Motor neuron (in vitro differentiated cells): ENCODE data around the gene DCTN3. TPM values are rescaled to one million over a fixed set of nuclear protein-coding genes. Genes with fewer than 3 reads are reported as not detected.

ENCODE experiments used
- ATAC-seq, 8 experiments: fragments of 200-7000 bp; cut with Tn5 transposase; replicated peaks in 6 of 8; 2 replicates each; pipeline ENCODE4 v1.8.0; 2021; ENCODE audit warnings: mild to moderate bottlenecking in 8 of 8, moderate library complexity in 8 of 8
- H3K27ac ChIP-seq, 2 donors: fragments of 250-450 bp; sonication (Bioruptor Pico); 2 replicates each; pipeline ENCODE4 v1.9.0; 2021; ENCODE audit warnings: antibody characterized with exemption in 2 of 2, mild to moderate bottlenecking in 2 of 2, moderate library complexity in 1 of 2
- H3K4me1 ChIP-seq, 2 donors: fragments of 250-450 bp; sonication (Bioruptor Pico); replicated peaks in 1 of 2; 2 replicates each; pipeline ENCODE4 v1.6.1; 2021; ENCODE audit warnings: antibody characterized with exemption in 2 of 2, mild to moderate bottlenecking in 2 of 2, moderate library complexity in 1 of 2
- H3K4me3 ChIP-seq, 5 donors: fragments of 250-450 bp; sonication (Bioruptor Pico); 2 replicates each; pipeline ENCODE4 v1.9.0; 2021; ENCODE audit warnings: antibody characterized with exemption in 5 of 5, mild to moderate bottlenecking in 5 of 5, moderate library complexity in 4 of 5
- WGBS, 10 experiments: fragments of 450-650 bp; shearing (Covaris generic); methylation state at CpG; one replicate each; pipeline ENCODE4 v1.0.0; 2022; 5-methylcytosine and 5-hydroxymethylcytosine counted together
- in situ Hi-C, 9 experiments: fragments of 400-800 bp; cut with MboI; loops; one replicate each; pipeline ENCODE4 v1.15.0; 2021; ENCODE audit warnings: low sequenced_read_pairs in 9 of 9, low pct_unique_long_range_greater_than_20kb in 2 of 9; ENCODE audit not compliant: unreplicated experiment in 9 of 9
- total RNA-seq, 8 experiments: library from RNA; unstranded; fragments of 300-600 nt; gene quantifications; 2 replicates each; pipeline versions ENCODE4 v1.2.3 to v1.2.4, GENCODE V29; 2022

The DCTN3 gene
- total RNA-seq, 8 experiments from 2014 or later, result 67.7 to 217 (median 176) TPM

DNA sequence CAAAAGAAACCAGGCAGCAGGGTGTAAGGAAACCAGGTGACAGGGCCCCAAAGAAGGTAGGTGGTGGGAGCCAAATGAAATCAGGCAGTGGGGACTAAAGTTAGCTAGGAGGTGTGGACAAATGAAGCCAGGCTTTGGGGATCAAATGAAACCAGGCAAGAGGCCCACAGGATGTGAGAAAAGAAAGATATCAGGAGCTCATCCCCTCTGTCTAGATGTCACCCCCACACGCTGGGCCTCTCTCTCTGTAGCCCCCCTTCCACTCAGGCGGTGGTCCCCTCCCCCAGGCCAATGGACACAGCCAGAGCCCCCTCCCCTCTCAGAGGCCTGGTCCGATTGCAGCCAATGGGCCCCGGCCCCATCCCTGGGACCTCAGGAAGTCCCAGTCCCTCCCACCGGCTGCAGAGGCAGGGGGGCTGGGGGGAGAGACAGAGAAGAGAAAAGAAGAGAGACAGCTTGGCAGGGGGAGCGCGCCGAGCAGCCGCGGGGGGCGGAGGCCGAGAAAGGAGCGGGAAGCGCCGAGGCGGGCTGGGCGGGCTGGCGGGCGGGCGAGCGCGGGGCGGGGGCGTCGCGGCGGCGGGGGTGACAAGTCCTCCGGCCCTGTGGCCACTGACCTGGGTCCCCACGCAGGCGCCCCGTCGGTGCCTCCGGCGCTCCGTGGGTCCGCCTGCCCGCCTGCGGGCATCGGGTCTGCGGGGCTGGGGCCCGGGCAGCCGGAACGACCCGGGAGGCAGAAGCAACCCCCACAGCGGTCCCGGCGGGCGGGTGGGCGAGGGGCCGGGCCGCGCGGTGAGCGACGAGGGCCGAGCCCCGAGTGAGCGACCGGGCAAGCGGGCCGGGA is 42.7 kb downstream of the DCTN3 start:
- in situ Hi-C loops, result no loop called here
- peak in 7 of 8 experiments; percentile 24 to 72 (median 65) for ATAC-seq
- Histone ChIP-seq H3K27ac (peak overlapping the region; percentile 98 to 99), H3K4me1 (peaks cover 81 to 89% of the 10 kb centered on the region in 2 donors), H3K4me3 (peak overlapping the region; percentile 28 to 52 (median 34))
- WGBS, 10 experiments, result 0% methylated on average over 5 of the region's 62 CpGs; no CpG with 5 or more reads in 9 of the 10 experiments

DNA sequence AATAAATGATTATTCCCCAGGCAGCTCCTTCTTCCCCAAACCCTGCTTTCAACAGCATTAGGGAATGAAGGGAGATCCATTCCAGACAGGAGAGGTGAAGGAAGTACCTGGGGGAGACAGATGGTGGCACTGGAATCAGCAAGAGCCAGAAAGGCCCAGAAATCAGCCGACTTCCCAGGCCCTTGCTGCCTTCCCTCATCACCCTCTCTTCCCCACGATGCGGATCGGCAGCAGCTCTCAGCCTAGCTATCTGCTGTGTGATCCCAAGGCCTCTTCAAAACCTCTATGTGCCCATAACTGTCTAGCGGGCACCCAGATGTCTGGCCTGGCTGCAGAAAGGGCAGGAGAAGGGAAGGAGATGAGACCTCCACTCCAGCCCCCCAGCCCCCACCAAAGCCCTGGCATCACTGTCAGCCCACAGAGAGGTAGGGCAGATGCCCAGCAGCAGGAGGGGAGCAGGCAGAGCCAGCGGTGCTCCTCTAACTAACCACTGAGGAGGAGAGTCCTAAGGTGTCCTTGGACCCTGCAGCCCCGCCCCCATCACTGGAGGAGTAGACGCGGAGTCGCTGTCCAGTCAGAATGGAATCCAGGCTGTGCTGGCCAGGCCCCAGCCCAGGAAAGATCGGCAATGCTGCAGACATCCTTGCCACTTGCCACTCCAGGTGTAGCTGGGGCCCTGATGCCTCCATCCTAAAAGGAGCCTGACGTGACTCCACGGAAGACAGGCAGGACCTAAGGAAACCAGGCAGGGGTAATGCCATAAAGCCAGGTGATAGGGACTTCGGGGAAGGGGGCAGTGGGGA is 43.5 kb downstream of the DCTN3 start:
- Histone ChIP-seq H3K4me3 (peak overlapping the region in 3 of 5 donors; percentile 34 to 52 (median 44)), H3K27ac (peak overlapping the region; percentile 98 to 99), H3K4me1 (peaks cover 84 to 93% of the 10 kb centered on the region in 2 donors)
- WGBS, 10 experiments, result 30 to 80% (median 63%) methylated on average over 2 to 10 of the region's 14 CpGs; no CpG with 5 or more reads in 6 of the 10 experiments
- peak in 4 of 8 experiments; percentile 5 to 14 (median 10) for ATAC-seq
- in situ Hi-C loops, result no loop called here

DNA sequence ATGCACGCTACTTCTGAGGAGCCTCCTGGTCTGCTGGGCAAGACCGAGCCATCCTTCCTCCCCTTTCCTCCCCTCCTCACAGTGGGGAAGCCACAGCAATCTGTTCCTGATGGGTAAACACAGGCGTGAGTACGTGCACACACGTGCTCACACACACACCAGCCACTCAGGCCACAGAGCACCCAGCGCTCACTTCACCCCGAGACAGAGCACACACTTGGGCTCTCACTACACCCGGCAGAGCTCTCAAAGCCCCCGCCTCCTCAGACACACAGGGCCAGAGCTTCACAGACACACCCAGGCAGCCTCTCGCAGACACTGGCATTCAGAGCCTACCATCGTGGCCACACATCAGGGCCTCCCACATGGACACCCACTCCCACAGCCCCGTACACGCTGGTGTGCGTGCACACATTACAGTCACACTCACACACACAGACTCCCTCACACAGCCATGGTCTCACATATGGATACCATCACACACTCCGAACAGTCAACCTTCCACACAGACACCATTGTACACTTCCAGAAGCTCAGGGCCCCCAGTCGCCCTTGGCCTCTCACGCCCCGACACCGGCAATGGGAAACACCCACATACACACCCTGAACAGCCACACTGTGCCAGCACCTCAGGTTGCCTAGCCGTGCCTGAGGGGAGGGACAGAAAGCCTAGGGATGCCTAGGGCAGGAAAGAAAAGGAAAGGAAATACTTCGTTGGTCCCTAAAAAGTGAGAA is 44.3 kb downstream of the DCTN3 start:
- H3K4me3 ChIP-seq, result no peak overlapping the region
- in situ Hi-C loops, result no loop called here
- ATAC-seq, result peak in 4 of 8 experiments; percentile 1 to 28 (median 16)
- H3K4me1 ChIP-seq, result peaks cover 89 to 94% of the 10 kb centered on the region in 2 donors
- 57 to 93% (median 68%) methylated on average over 1 to 4 of the region's 21 CpGs; no CpG with 5 or more reads in 6 of the 10 experiments for WGBS, 10 experiments
- peak overlapping the region; percentile 98 to 99 for H3K27ac ChIP-seq

DNA sequence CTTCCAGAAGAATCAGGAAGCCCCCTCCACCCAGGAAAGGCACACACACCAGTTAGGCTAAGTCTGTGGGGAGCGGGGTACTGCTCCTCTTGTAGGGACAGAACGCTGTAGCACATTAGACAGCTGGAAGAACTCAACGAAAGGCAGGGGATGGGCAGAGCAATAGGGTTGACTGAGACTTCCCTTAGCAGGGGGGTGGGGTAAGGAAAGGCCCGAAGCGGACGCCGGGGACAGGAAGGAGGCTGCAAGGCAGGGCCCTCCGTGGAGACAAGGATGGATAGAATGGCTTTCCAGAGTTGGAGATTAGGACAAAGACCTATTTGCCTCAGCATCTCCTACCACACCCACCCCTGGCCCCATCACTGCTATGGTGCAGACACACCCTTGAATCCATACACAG is 45.1 kb downstream of the DCTN3 start:
- peak in 1 of 8 experiments; percentile 7 for ATAC-seq
- in situ Hi-C loops, result no loop called here
- Histone ChIP-seq H3K27ac (peak overlapping the region; percentile 98 to 99), H3K4me1 (peaks cover 89 to 94% of the 10 kb centered on the region in 2 donors), H3K4me3 (no peak overlapping the region)
- 42% methylated on average over 2 of the region's 8 CpGs; no CpG with 5 or more reads in 9 of the 10 experiments for WGBS, 10 experiments

DNA sequence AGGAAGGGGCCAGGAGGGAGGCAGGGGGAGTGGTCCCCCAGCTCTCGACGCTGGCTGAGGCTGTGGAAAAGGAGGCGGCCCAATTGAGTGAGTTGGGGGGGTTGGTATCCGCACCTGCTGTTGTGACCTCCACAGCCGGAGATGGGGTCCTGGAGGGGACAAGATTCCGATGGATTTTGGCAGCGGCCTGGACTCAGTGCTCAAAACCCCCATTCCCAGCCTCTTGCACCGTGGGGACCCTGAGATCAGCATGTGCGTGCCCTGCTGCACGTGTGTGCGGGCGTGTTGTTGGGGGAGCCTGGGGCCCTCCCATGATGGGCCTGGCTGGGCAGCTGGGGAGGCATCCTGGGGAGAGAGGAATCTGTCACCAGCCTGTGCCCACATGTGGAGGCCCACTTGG is 45.7 kb downstream of the DCTN3 start:
- ATAC-seq, result no peak
- in situ Hi-C loops, result no loop called here
- H3K4me1 ChIP-seq, result peaks cover 89 to 94% of the 10 kb centered on the region in 2 donors

GRCh38 chr9:34573599-34574325 is 46.5 kb downstream of the DCTN3 start:
- H3K4me3 ChIP-seq, result no peak overlapping the region
- H3K4me1 ChIP-seq, result peaks cover 91 to 94% of the 10 kb centered on the region in 2 donors
- ATAC-seq, result peak in 2 of 8 experiments; percentile 15 to 17
- WGBS, 10 experiments, result 68 to 100% (median 90%) methylated on average over 1 to 4 of the region's 17 CpGs; no CpG with 5 or more reads in 7 of the 10 experiments
- in situ Hi-C loops, result no loop called here
- H3K27ac ChIP-seq, result peak overlapping the region; percentile 9 to 50

More for the DNA sequence above, 45.7 kb downstream of the DCTN3 start:
- H3K27ac ChIP-seq, result peak overlapping the region; percentile 7 to 50
- WGBS, 10 experiments, result 87% methylated on average over 3 of the region's 12 CpGs; no CpG with 5 or more reads in 9 of the 10 experiments
- H3K4me3 ChIP-seq, result no peak overlapping the region

- no peak overlapping the region for H3K4me3 ChIP-seq
- in situ Hi-C loops, result no loop called here
- peaks cover 98 to 100% of the 10 kb centered on the region in 2 donors for H3K4me1 ChIP-seq
- ATAC-seq, result no peak
- no peak overlapping the region for H3K27ac ChIP-seq
- WGBS, 10 experiments, result 45 to 100% (median 81%) methylated on average over 1 to 6 of the region's 6 CpGs; no CpG with 5 or more reads in 2 of the 10 experiments
Measured at GRCh38 chr9:34572628-34573027, 47.7 kb downstream of the DCTN3 start.

GRCh38 chr9:34572092-34572491 is 48.2 kb downstream of the DCTN3 start:
- Histone ChIP-seq H3K4me1 (peaks cover 98 to 100% of the 10 kb centered on the region in 2 donors), H3K27ac (peak overlapping the region in 1 of 2 donors; percentile 64), H3K4me3 (no peak overlapping the region)
- in situ Hi-C loops, result no loop called here
- no peak for ATAC-seq

- WGBS, 10 experiments, result 50% methylated on average over 4 of the region's 12 CpGs; no CpG with 5 or more reads in 9 of the 10 experiments
- Histone ChIP-seq H3K27ac (peak overlapping the region; percentile 42 to 64), H3K4me3 (no peak overlapping the region), H3K4me1 (peaks cover 98 to 100% of the 10 kb centered on the region in 2 donors)
- in situ Hi-C loops, result no loop called here
- ATAC-seq, result peak in 4 of 8 experiments; percentile 6 to 44 (median 16)
Measured at GRCh38 chr9:34571481-34571810, 48.8 kb downstream of the DCTN3 start.

DNA sequence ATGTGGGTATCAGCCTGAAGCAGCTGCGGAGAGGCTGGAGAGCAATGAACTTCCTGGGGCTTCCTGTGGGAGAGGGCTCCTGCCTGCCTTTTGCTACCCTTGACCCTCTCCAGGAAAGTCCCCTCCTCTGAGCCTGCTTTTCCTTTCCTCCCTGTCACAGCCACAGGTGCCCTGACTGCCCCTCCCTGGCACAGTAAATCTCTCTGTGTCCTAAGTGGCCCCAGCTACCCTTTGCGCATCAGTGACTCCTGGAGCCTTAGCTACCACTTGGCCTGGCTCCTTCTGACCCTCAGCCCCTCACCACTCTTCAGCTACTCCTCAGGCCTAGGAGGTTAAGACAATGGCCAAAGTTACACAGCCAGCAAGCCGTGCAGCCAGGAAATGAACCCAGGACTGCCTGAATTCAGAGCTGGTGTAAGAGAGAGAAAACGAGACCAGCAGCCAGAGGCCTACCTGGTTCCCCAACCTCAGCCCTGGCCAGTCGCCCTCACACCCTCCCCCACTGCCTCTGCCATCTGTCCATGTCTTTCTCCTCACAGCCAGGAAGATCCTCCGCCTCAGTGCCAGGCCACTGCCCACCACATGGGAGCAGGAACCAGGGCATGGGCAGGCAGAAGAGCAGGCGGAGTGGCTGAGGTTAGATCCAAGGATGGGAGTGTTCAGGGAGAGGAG is 49.4 kb downstream of the DCTN3 start:
- peak in 1 of 8 experiments; percentile 5 for ATAC-seq
- Histone ChIP-seq H3K4me3 (no peak overlapping the region), H3K4me1 (peaks cover 96 to 100% of the 10 kb centered on the region in 2 donors), H3K27ac (peak overlapping the region; percentile 42 to 64)
- in situ Hi-C loops, result no loop called here
- WGBS, 10 experiments, result 25 to 100% (median 71%) methylated on average over 1 to 4 of the region's 7 CpGs; no CpG with 5 or more reads in 3 of the 10 experiments

DNA sequence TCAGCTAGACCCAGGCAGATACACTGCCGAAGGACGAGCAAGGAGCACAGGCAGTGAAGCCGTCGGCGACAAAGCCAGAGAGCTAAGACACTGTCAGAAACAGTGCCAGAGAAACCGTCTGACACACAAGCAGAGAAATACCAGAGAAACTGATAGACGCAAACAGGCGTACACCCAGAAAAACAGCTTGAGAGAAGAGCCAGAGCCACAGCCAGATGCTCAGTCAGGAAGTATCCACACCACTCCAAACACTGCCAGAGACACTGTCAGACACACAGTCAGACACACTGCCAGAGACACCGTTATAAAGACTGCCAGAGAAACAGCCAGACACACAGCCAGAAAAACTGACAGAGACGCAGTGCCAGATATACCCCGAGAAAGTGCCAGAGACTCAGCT is 49.9 kb downstream of the DCTN3 start:
- Histone ChIP-seq H3K27ac (peak overlapping the region; percentile 23 to 64), H3K4me3 (no peak overlapping the region), H3K4me1 (peaks cover 93 to 100% of the 10 kb centered on the region in 2 donors)
- in situ Hi-C loops, result no loop called here
- ATAC-seq, result peak in 1 of 8 experiments; percentile 18
- WGBS, 10 experiments, result 7 to 90% (median 72%) methylated on average over 2 to 5 of the region's 11 CpGs; no CpG with 5 or more reads in 2 of the 10 experiments
